SU-DHL-6 (cell line): ENCODE data around the gene SLC35B2.

Experiments
- H2AFZ ChIP-seq: fragments of 200-600 bp; sonication (generic); 2 replicates; pipeline ENCODE4 v1.6.1; 2014; ENCODE audit warnings: low read depth, mild to moderate bottlenecking, moderate library complexity, mixed read lengths, antibody characterized with exemption, low read length; ENCODE audit not compliant: severe bottlenecking
- H3F3A ChIP-seq: fragments of 200-600 bp; shearing (Covaris generic); 2 replicates; pipeline ENCODE4 v1.6.0; 2016; ENCODE audit warnings: antibody characterized with exemption, mild to moderate bottlenecking; ENCODE audit not compliant: insufficient read depth
- H3K27ac ChIP-seq: fragments of 200-600 bp; sonication (generic); 2 replicates; pipeline ENCODE4 v1.5.1; 2016; ENCODE audit warnings: low read depth, mild to moderate bottlenecking, low read length, moderate library complexity, mixed read lengths
- H3K27me3 ChIP-seq: fragments of 200-600 bp; sonication (generic), shearing (Covaris generic); 2 replicates; pipeline ENCODE4 v1.6.0; 2014; ENCODE audit warnings: mild to moderate bottlenecking, low read length
- H3K36me3 ChIP-seq: fragments of 200-600 bp; sonication (generic); 2 replicates; pipeline ENCODE4 v1.6.1; 2014; ENCODE audit warnings: mild to moderate bottlenecking, low read length, mixed read lengths
- H3K4me2 ChIP-seq: fragments of 300-600, 200-600 bp; shearing (Covaris generic), sonication (generic); 2 replicates; pipeline ENCODE4 v1.6.0; 2014; ENCODE audit warnings: low read length, low read depth, mild to moderate bottlenecking; ENCODE audit not compliant: poor library complexity, severe bottlenecking
- H3K4me3 ChIP-seq: fragments of 200-600 bp; sonication (generic); 2 replicates; pipeline ENCODE4 v1.5.1; 2014; ENCODE audit warnings: antibody characterized with exemption, low read length, mild to moderate bottlenecking, mixed read lengths; ENCODE audit not compliant: insufficient read depth, poor library complexity, severe bottlenecking
- H3K79me2 ChIP-seq: fragments of 200-600 bp; sonication (generic); 2 replicates; pipeline ENCODE4 v1.6.1; 2014; ENCODE audit warnings: mild to moderate bottlenecking, low read length, moderate library complexity; ENCODE audit not compliant: insufficient read depth
- H3K9ac ChIP-seq: fragments of 200-600 bp; sonication (generic); 2 replicates; pipeline ENCODE4 v1.7.0; 2014; ENCODE audit warnings: mild to moderate bottlenecking, low read length
- H3K9me2 ChIP-seq: fragments of 200-600 bp; sonication (generic); replicated peaks from 2 replicates; pipeline ENCODE4 v1.6.1; 2014; ENCODE audit warnings: low read length; ENCODE audit not compliant: insufficient read depth
- H3K9me3 ChIP-seq: fragments of 200-600 bp; sonication (generic); 2 replicates; pipeline ENCODE4 v1.6.1; 2014; ENCODE audit warnings: low read length, mixed read lengths; ENCODE audit not compliant: insufficient read depth
- H4K20me1 ChIP-seq: fragments of 200-600 bp; sonication (generic); 2 replicates; pipeline ENCODE4 v1.6.1; 2014; ENCODE audit warnings: low read depth, mild to moderate bottlenecking, antibody characterized with exemption, low read length, moderate library complexity, mixed read lengths
- EZH2phosphoT487 ChIP-seq: fragments of 200-600 bp; sonication (generic), shearing (Covaris generic); conservative IDR thresholded peaks from 2 replicates; pipeline ENCODE4 v1.6.1; 2018; ENCODE audit warnings: mild to moderate bottlenecking, antibody characterized with exemption, low read length, moderate library complexity, mixed read lengths
- TF ChIP-seq, protein P1 (sequence below): fragments of 200-600 bp; sonication (generic); IDR thresholded peaks from one replicate; pipeline ENCODE4 v1.5.1; 2017; ENCODE audit warnings: antibody characterized with exemption, mild to moderate bottlenecking, low read length, moderate library complexity; ENCODE audit not compliant: insufficient read depth, poor library complexity, severe bottlenecking

SLC35B2 gene

DNA sequence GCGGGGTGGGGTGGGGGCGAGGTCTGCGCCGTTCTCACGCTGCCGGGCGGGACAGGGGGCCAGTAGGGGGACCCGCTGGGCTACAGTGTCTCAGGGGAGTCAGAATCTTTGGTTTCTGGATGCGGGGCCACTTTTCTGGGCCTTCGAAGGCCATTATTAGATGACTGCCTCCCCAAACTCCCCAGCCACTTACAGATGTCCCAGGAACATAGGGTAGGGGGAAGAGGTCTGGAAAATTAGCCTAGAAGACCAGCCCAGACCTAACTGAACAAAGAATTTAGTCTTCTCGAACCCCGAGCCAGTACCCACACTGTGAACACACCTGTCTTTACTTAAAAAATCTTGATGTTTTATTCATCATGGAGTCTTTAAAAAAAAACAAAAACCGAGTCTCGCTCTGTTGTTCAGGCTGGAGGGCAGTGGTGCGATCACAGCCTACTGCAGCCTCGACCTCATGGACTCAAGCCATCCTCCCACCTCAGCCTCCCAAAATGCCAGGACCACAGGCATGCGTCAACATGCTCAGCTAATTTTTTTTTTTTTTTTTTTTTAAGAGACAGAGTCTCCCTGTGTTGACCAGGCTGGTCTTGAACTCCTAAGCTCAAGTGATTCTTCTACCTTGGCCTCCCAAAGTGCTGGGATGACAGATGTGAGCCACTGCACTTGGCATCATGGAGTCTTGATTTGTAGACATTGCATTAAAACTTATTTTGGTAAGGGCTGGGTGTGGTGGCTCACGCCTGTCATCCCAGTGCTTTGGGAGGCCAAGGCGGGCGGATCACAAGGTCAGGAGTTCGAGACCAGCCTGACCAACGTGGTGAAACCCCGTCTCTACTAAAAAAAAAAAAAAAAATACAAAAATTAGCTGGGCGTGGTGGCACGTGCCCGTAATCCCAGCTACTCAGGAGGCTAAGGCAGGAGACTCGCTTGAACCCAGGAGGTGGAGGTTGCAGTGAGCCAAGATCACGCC, 37.2 kb downstream of the SLC35B2 start:
- no peaks in the 10 kb centered on the region for H3K9me3 ChIP-seq
- H4K20me1 ChIP-seq: no peaks in the 10 kb centered on the region
- H2AFZ ChIP-seq: no peak overlapping the region
- peak overlapping the region; percentile 67 for H3K27ac ChIP-seq
- no peaks in the 10 kb centered on the region for H3K9me2 ChIP-seq
- TF ChIP-seq, protein P1, sequence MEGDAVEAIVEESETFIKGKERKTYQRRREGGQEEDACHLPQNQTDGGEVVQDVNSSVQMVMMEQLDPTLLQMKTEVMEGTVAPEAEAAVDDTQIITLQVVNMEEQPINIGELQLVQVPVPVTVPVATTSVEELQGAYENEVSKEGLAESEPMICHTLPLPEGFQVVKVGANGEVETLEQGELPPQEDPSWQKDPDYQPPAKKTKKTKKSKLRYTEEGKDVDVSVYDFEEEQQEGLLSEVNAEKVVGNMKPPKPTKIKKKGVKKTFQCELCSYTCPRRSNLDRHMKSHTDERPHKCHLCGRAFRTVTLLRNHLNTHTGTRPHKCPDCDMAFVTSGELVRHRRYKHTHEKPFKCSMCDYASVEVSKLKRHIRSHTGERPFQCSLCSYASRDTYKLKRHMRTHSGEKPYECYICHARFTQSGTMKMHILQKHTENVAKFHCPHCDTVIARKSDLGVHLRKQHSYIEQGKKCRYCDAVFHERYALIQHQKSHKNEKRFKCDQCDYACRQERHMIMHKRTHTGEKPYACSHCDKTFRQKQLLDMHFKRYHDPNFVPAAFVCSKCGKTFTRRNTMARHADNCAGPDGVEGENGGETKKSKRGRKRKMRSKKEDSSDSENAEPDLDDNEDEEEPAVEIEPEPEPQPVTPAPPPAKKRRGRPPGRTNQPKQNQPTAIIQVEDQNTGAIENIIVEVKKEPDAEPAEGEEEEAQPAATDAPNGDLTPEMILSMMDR: no peak
- TF ChIP-seq EZH2phosphoT487: no peak
- peaks cover 16% of the 10 kb centered on the region for H3K79me2 ChIP-seq
- no peaks in the 10 kb centered on the region for H3K36me3 ChIP-seq
- H3K4me3 ChIP-seq: peak overlapping the region; percentile 15
- peak overlapping the region; percentile 66 for H3K4me2 ChIP-seq
- H3K9ac ChIP-seq: peak overlapping the region; percentile 16; the same call in 1 of the 2 replicates
- H3F3A ChIP-seq: peaks cover 14% of the 10 kb centered on the region
- H3K27me3 ChIP-seq: no peaks in the 10 kb centered on the region

DNA sequence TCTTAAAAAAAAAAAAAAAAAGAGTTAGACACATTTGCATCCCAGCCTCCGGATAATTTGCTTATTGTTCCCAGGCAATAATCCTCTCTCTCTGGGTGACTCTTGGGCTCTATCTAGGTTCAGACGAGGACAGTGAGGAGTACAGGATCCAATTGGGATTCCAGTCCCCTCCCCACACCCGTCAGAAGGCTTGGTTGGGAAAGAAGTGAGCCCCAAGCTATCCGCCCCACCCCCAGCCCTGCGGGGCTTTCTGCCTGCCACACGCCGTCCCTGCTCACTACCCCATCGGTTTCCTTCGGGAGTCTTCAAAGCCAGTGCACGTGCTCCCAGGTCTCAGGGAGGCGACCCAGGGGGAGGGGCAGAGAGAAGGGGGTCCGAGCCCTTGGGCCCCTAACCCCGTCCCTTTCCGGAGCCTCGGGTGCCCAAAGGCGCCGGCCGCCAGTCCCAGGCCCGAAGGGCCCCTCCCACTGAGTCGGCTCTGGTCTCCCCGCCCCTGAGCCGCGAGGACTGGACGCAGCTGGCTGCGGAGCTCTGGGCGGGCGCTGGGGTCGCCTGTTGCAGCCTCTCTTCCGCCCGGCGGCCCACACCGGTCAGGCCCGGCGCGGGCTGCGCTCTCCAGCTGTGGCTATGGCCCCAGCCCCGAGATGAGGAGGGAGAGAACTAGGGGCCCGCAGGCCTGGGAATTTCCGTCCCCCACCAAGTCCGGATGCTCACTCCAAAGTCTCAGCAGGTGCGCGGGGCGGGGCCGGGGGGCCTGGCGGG, 38.1 kb downstream of the SLC35B2 start:
- H3K9ac ChIP-seq: peak overlapping the region; percentile 56
- TF ChIP-seq, protein P1: no peak
- TF ChIP-seq EZH2phosphoT487: no peak
- peaks cover 7% of the 10 kb centered on the region for H3K79me2 ChIP-seq
- H3K27ac ChIP-seq: peak overlapping the region; percentile 59
- H4K20me1 ChIP-seq: no peaks in the 10 kb centered on the region
- peak overlapping the region; percentile 66 for H3K4me2 ChIP-seq
- no peaks in the 10 kb centered on the region for H3K9me3 ChIP-seq
- no peaks in the 10 kb centered on the region for H3K9me2 ChIP-seq
- peaks cover 14% of the 10 kb centered on the region for H3F3A ChIP-seq
- peak overlapping the region; percentile 81 for H2AFZ ChIP-seq
- no peaks in the 10 kb centered on the region for H3K36me3 ChIP-seq
- H3K4me3 ChIP-seq: peak overlapping the region; percentile 50
- no peaks in the 10 kb centered on the region for H3K27me3 ChIP-seq

DNA sequence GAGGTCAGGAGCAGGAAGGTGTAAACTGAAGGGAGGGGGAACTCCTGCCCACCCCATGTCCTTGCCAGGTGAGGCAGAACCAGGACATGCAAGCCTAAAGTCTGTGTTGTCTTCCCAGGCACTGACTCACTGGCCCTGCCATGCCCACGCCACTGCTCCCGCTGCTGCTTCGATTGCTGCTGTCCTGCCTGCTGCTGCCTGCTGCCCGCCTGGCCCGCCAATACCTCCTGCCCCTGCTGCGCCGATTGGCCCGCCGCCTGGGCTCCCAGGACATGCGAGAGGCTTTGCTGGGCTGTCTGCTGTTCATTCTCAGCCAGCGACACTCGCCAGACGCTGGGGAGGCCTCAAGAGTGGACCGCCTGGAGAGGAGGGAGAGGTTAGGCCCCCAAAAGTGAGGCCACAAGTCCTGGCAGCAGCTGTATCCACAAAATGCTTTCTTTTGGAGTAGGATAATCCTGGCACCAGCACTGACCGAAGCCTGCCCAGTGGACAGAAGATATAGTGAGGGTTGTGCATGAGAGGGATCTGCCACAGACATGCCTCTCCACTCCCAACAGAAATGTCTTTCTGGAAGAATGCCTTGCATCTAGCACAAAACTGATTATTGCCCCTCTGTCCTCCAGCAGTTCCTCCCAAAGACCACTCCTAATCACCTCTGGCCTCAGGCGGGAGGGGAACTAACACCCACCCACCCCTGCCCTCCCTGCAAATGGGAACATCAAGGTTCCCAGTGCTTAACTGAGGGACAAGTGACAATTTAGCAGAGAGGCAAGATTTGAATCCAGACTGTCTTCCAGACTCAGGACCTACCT, 39.8 kb downstream of the SLC35B2 start:
- Histone ChIP-seq H3K36me3 (no peaks in the 10 kb centered on the region), H3K27me3 (no peaks in the 10 kb centered on the region), H3K4me2 (no peak overlapping the region), H3K9me3 (no peaks in the 10 kb centered on the region), H3K9ac (no peak overlapping the region), H3K79me2 (no peaks in the 10 kb centered on the region), H3F3A (peaks cover 14% of the 10 kb centered on the region), H4K20me1 (no peaks in the 10 kb centered on the region), H3K9me2 (no peaks in the 10 kb centered on the region), H3K4me3 (no peak overlapping the region), H3K27ac (no peak overlapping the region), H2AFZ (no peak overlapping the region)
- TF ChIP-seq, protein P1: no peak
- no peak for TF ChIP-seq EZH2phosphoT487
